H1 (cell line): ENCODE measurements around the gene CTNNA3. TPM values are rescaled to one million over a fixed set of nuclear protein-coding genes. Genes with fewer than 3 reads are reported as not detected.

Experiments
- CTCF ChIA-PET: fragments of 300-600 bp; sonication (Branson Sonifier 250); formaldehyde crosslinking; loops from one replicate; lab custom pipeline; 2021; ENCODE audit not compliant: partially characterized antibody; lab: Charles Lee
- POLR2A ChIA-PET: fragments of 300-600 bp; sonication (Branson Sonifier 250); formaldehyde crosslinking; loops from one replicate; lab custom pipeline; 2021; ENCODE audit warnings: inconsistent platforms; ENCODE audit not compliant: partially characterized antibody; lab: Charles Lee
- DNase-seq, 2 experiments: peaks; one replicate each; pipeline versions ENCODE4 v3.0.0 to v3.0.0-alpha.2; 2010 to 2022; ENCODE audit warnings: low spot score in 2 of 2, low read depth in 1 of 2, mixed read lengths in 1 of 2
- FAIRE-seq: peaks from 2 replicates; lab custom pipeline; 2011; peaks lifted over from hg19 to GRCh38; lab: Jason Lieb, UNC
- H2AFZ ChIP-seq: 2 replicates; pipeline ENCODE4 v1.8.1; 2012; ENCODE audit warnings: low read length, inconsistent platforms
- H2AK5ac ChIP-seq: 2 replicates; pipeline ENCODE4 v1.6.1; 2013; ENCODE audit warnings: low read depth, low read length
- H2BK120ac ChIP-seq: replicated peaks from 2 replicates; pipeline ENCODE3; 2013; ENCODE audit warnings: low read depth, low read length, inconsistent platforms
- H2BK12ac ChIP-seq: 2 replicates; pipeline ENCODE4 v1.6.1; 2013; ENCODE audit warnings: low read depth, low read length
- H2BK15ac ChIP-seq: 2 replicates; pipeline ENCODE4 v1.6.1; 2013; ENCODE audit warnings: low read length
- H2BK20ac ChIP-seq: 2 replicates; pipeline ENCODE4 v1.6.1; 2013; ENCODE audit warnings: low read length
- H2BK5ac ChIP-seq: 2 replicates; pipeline ENCODE4 v1.6.1; 2013; ENCODE audit warnings: low read depth, low read length
- H3K14ac ChIP-seq: 2 replicates; pipeline ENCODE4 v1.6.1; 2013; ENCODE audit warnings: inconsistent platforms; ENCODE audit not compliant: insufficient read length
- H3K18ac ChIP-seq: 2 replicates; pipeline ENCODE4 v1.6.1; 2013; ENCODE audit warnings: low read length; ENCODE audit errors: extremely low read depth
- H3K23ac ChIP-seq: 2 replicates; pipeline ENCODE4 v1.6.1; 2013; ENCODE audit warnings: inconsistent platforms; ENCODE audit not compliant: insufficient read length
- H3K23me2 ChIP-seq: 2 replicates; pipeline ENCODE4 v1.6.1; 2013; ENCODE audit warnings: low read depth, low read length
- H3K27ac ChIP-seq: 2 replicates; pipeline ENCODE4 v1.6.1; 2011; ENCODE audit warnings: low read depth, low read length, inconsistent platforms
- H3K27me3 ChIP-seq, 4 experiments: replicated peaks in 1 of 4; 1 replicate in 1 of 4; 2 replicates in 3 of 4; pipeline versions ENCODE4 v1.6.1 to v1.8.1; 2011 to 2013; ENCODE audit warnings: low read length in 3 of 4, mild to moderate bottlenecking in 3 of 4, inconsistent platforms in 2 of 4, mixed read lengths in 2 of 4, moderate library complexity in 1 of 4; ENCODE audit not compliant: control insufficient read depth in 3 of 4, insufficient read depth in 3 of 4; ENCODE audit errors: extremely low read depth in 1 of 4
- H3K36me3 ChIP-seq, 4 experiments: 2 replicates each; pipeline versions ENCODE4 v1.6.1 to v1.8.1; 2011 to 2013; ENCODE audit warnings: mild to moderate bottlenecking in 4 of 4, low read length in 3 of 4, moderate library complexity in 2 of 4, control low read depth in 1 of 4, inconsistent platforms in 1 of 4; ENCODE audit not compliant: insufficient read depth in 4 of 4, control insufficient read depth in 2 of 4
- H3K4ac ChIP-seq: replicated peaks from 2 replicates; pipeline ENCODE3; 2013; ENCODE audit warnings: low read length, low read depth, mixed read lengths, inconsistent platforms; ENCODE audit not compliant: insufficient read length
- H3K4me1 ChIP-seq, 4 experiments: replicated peaks in 1 of 4; 1 replicate in 1 of 4; 2 replicates in 3 of 4; pipeline versions ENCODE4 v1.6.1 to v1.8.1; 2011 to 2013; ENCODE audit warnings: low read length in 3 of 4, inconsistent platforms in 2 of 4, mixed read lengths in 1 of 4; ENCODE audit not compliant: insufficient read depth in 4 of 4, control insufficient read depth in 3 of 4
- H3K4me2 ChIP-seq, 2 experiments: 2 replicates each; pipeline versions ENCODE4 v1.6.1 to v1.8.1; 2011 to 2013; ENCODE audit warnings: low read depth in 2 of 2, low read length in 2 of 2, control low read depth in 1 of 2, inconsistent platforms in 1 of 2, mild to moderate bottlenecking in 1 of 2; ENCODE audit not compliant: insufficient read depth in 1 of 2
- H3K4me3 ChIP-seq, 4 experiments: fragments of 200-600, 300-600 bp in 1 of 4; sonication (generic), shearing (Covaris generic), sonication (Bioruptor Twin) in 1 of 4; 2 replicates each; pipeline versions ENCODE4 v1.5.1 to v1.8.1; 2011 to 2016; ENCODE audit warnings: low read length in 4 of 4, low read depth in 3 of 4, control low read depth in 2 of 4, inconsistent platforms in 2 of 4, mild to moderate bottlenecking in 2 of 4, mixed read lengths in 1 of 4, moderate library complexity in 1 of 4; ENCODE audit not compliant: insufficient read depth in 2 of 4; ENCODE audit errors: extremely low read depth in 1 of 4
- H3K56ac ChIP-seq: replicated peaks from 2 replicates; pipeline ENCODE3; 2013; ENCODE audit warnings: low read depth, mild to moderate bottlenecking, mixed read lengths, low read length, inconsistent platforms; ENCODE audit not compliant: insufficient read length
- H3K79me1 ChIP-seq: 2 replicates; pipeline ENCODE4 v1.6.1; 2013; ENCODE audit warnings: low read depth, low read length, control low read depth
- H3K79me2 ChIP-seq, 2 experiments: 2 replicates each; pipeline versions ENCODE4 v1.6.1 to v1.8.1; 2012 to 2013; ENCODE audit warnings: low read length in 2 of 2, mild to moderate bottlenecking in 2 of 2, inconsistent platforms in 1 of 2; ENCODE audit not compliant: insufficient read depth in 2 of 2, control insufficient read depth in 1 of 2
- H3K9ac ChIP-seq, 4 experiments: replicated peaks in 1 of 4; 1 replicate in 1 of 4; 2 replicates in 3 of 4; pipeline versions ENCODE4 v1.6.1 to v1.8.1; 2011 to 2013; ENCODE audit warnings: low read depth in 3 of 4, low read length in 3 of 4, control low read depth in 2 of 4, mild to moderate bottlenecking in 2 of 4, moderate library complexity in 2 of 4, inconsistent platforms in 1 of 4; ENCODE audit errors: extremely low read depth in 1 of 4
- H3K9me3 ChIP-seq, 2 experiments: 2 replicates each; pipeline versions ENCODE4 v1.6.1 to v1.8.1; 2012 to 2013; ENCODE audit warnings: mild to moderate bottlenecking in 2 of 2, moderate library complexity in 2 of 2, control low read depth in 1 of 2, inconsistent platforms in 1 of 2, low read depth in 1 of 2, low read length in 1 of 2, mixed read lengths in 1 of 2; ENCODE audit not compliant: insufficient read depth in 2 of 2
- H4K20me1 ChIP-seq, 2 experiments: replicated peaks in 1 of 2; 2 replicates each; pipeline versions ENCODE3 to v1.8.1; 2011 to 2013; ENCODE audit warnings: inconsistent platforms in 2 of 2, low read length in 2 of 2, mild to moderate bottlenecking in 1 of 2; ENCODE audit not compliant: insufficient read depth in 2 of 2, control insufficient read depth in 1 of 2
- H4K5ac ChIP-seq: 2 replicates; pipeline ENCODE4 v1.6.1; 2013; ENCODE audit warnings: low read length, low read depth, mixed read lengths, inconsistent platforms; ENCODE audit not compliant: insufficient read length
- H4K8ac ChIP-seq: 2 replicates; pipeline ENCODE4 v1.8.0; 2013; ENCODE audit warnings: mild to moderate bottlenecking, moderate library complexity, low read length, inconsistent platforms; ENCODE audit not compliant: insufficient read depth; ENCODE audit errors: extremely low read depth
- H4K91ac ChIP-seq: replicated peaks from 2 replicates; pipeline ENCODE3; 2013; ENCODE audit warnings: low read length, mixed read lengths, inconsistent platforms; ENCODE audit not compliant: insufficient read length
- CBX5 ChIP-seq: fragments of 300-800, 300-1000 bp; sonication (generic); IDR thresholded peaks from 2 replicates; pipeline ENCODE4 v1.7.1; 2016; ENCODE audit warnings: antibody characterized with exemption, low read length, low read depth
- CTCF ChIP-seq, 3 experiments: IDR thresholded peaks; 1 replicate in 2 of 3; 2 replicates in 1 of 3; pipeline versions ENCODE4 v1.5.1 to v1.6.1; 2011; ENCODE audit warnings: low read length in 3 of 3, mild to moderate bottlenecking in 3 of 3, inconsistent platforms in 2 of 3, low read depth in 1 of 3, moderate library complexity in 1 of 3; ENCODE audit not compliant: insufficient read depth in 1 of 3; ENCODE audit errors: control extremely low read depth in 1 of 3
- E2F6 ChIP-seq: IDR thresholded peaks from 2 replicates; pipeline ENCODE4 v1.6.1; 2012; ENCODE audit warnings: inconsistent platforms
- GTF2F1 ChIP-seq: IDR thresholded peaks from 2 replicates; pipeline ENCODE4 v1.6.1; 2012; ENCODE audit warnings: low read depth, low read length, improper control_type of control experiment, borderline replicate concordance
- HDAC2 ChIP-seq, 2 experiments: fragments of 300-600 bp in 1 of 2; sonication (generic) in 1 of 2; IDR thresholded peaks; 2 replicates each; pipeline ENCODE4 v1.6.1; 2011 to 2012; ENCODE audit warnings: low read depth in 2 of 2, low read length in 2 of 2, mild to moderate bottlenecking in 2 of 2, moderate library complexity in 2 of 2, borderline replicate concordance in 1 of 2, inconsistent platforms in 1 of 2
- HDAC6 ChIP-seq: IDR thresholded peaks from one replicate; pipeline ENCODE4 v1.7.1; 2012; ENCODE audit warnings: low read depth, mild to moderate bottlenecking, inconsistent platforms, low read length, moderate library complexity
- RFX5 ChIP-seq: IDR thresholded peaks from 2 replicates; pipeline ENCODE4 v1.6.1; 2011; ENCODE audit warnings: low read depth, low read length, improper control_type of control experiment, borderline replicate concordance
- TBP ChIP-seq: IDR thresholded peaks from 2 replicates; pipeline ENCODE4 v1.6.1; 2011; ENCODE audit warnings: low read depth, low read length, improper control_type of control experiment
- TEAD4 ChIP-seq: IDR thresholded peaks from 2 replicates; pipeline ENCODE4 v1.6.1; 2012; ENCODE audit warnings: low read depth, low read length, inconsistent platforms, mixed read lengths
- WGBS, 2 experiments: shearing (Covaris generic) in 1 of 2; methylation state at CpG; one replicate each; pipeline versions ENCODE4 v1.1.6 to v1.1.7; 2013 to 2015; ENCODE audit warnings: low lambda C conversion rate in 2 of 2, mixed read lengths in 2 of 2, inconsistent platforms in 1 of 2, low coverage in 1 of 2, missing lambda C conversion rate in 1 of 2; ENCODE audit not compliant: insufficient replicate concordance in 2 of 2, insufficient coverage in 1 of 2, insufficient read length in 1 of 2; ENCODE audit errors: extremely low coverage in 1 of 2, missing lambda C conversion rate in 1 of 2; 5-methylcytosine and 5-hydroxymethylcytosine counted together
- polyA plus RNA-seq, 7 experiments: library from polyadenylated mRNA; depleted of rRNA in 3 of 7; stranded (reverse) in 5 of 7; unstranded in 2 of 7; fragments of >200 nt in 5 of 7; fragments of 200-250 nt in 2 of 7; gene quantifications; 1 replicate in 5 of 7; 2 replicates in 1 of 7; 4 replicates in 1 of 7; pipeline versions ENCODE4 v1.2.1 to v1.2.3, GENCODE V29; 2011 to 2013; ENCODE audit warnings: missing spikeins in 2 of 7, mixed read lengths in 2 of 7
- total RNA-seq: library from RNA; stranded (reverse); fragmentation: NEBNext Ultra II Directional; extraction: Animal tissue kit (Norgen Biotek cat#: 25700); gene quantifications from 2 replicates; pipeline ENCODE4 v1.2.1, GENCODE V29; 2021

Gene CTNNA3
- total and polyA plus RNA-seq, 2 of the 8 experiments (the other 6 are each of a cell fraction or from before 2014, with no cell fraction given) = 1.3 to 1.5 TPM

DNA sequence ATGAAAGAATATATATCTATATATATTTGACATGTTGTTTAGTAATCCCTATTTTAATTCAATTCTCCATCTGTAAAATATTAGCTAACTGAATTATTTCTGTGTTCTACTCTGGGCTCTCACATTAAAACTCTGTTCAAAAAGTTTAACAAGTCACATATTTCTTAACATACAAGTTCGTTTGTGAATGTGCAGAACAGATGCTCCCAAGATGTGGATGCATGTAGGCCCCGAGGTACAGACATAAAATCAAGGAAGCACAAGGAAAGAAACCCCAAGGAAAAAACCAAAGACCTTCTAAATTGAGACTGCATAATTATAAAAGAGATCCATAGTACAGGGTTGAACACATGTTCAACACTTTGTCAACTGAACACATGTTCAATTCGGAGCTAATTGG is 595.0 kb downstream of the CTNNA3 start:
- 91% methylated on average over 3 of the region's 3 CpGs; no CpG with 5 or more reads in 1 of the 2 experiments for WGBS, 2 experiments
- Histone ChIP-seq H3K27me3 (no peaks in the 10 kb centered on the region), H3K79me2 (no peaks in the 10 kb centered on the region), H3K23me2 (no peaks in the 10 kb centered on the region), H3K9ac (no peak overlapping the region), H4K8ac (no peak overlapping the region), H3K4ac (no peak overlapping the region), H3K4me3 (no peak overlapping the region), H3K4me2 (no peak overlapping the region), H3K23ac (no peak overlapping the region), H4K91ac (no peak overlapping the region), H3K4me1 (peaks cover 0 to 12% (median 3%) of the 10 kb centered on the region in 4 experiments; a peak in 4 of 7 replicates), H4K20me1 (no peaks in the 10 kb centered on the region), H3K9me3 (no peaks in the 10 kb centered on the region), H2BK20ac (no peak overlapping the region), H3K14ac (no peak overlapping the region), H3K56ac (no peak overlapping the region), H2BK5ac (no peak overlapping the region), H3K18ac (no peak overlapping the region), H2BK120ac (no peak overlapping the region), H3K36me3 (no peaks in the 10 kb centered on the region), H2AFZ (no peak overlapping the region), H3K27ac (no peak overlapping the region), H3K79me1 (no peaks in the 10 kb centered on the region), H2BK15ac (no peak overlapping the region), H4K5ac (no peak overlapping the region), H2AK5ac (no peak overlapping the region), H2BK12ac (no peak overlapping the region)
- TF ChIP-seq E2F6 (no peak), TBP (no peak), CTCF (IDR thresholded peaks at IDR 0.05; ENCODE audit: control extremely low read depth in 1 of 3, insufficient read depth in 1 of 3, low read depth in 1 of 3, low read length in 3 of 3) (no peak), TEAD4 (no peak), HDAC2 (IDR thresholded peaks at IDR 0.05; ENCODE audit: borderline replicate concordance in 1 of 2, low read depth in 2 of 2, low read length in 2 of 2) (no peak), CBX5 (no peak), GTF2F1 (no peak), HDAC6 (no peak), RFX5 (no peak)
- ChIA-PET CTCF (interaction anchor here (1.0 kb wide), 1 partner anchor 10 kb away, joined by 3 read pairs; no protein-coding TSS in a partner anchor), POLR2A (no interaction called here)
- no peak for DNase-seq
- no peak for FAIRE-seq
